ENCODE measurements around the gene FOXI2.

GRCh38 chr10:127736222-127736914 is 617 bp upstream of the FOXI2 start:
- TF ChIP-seq CTCF (IDR thresholded peaks at IDR 0.05): no peak
- no peak for TF ChIP-seq POLR2A (IDR thresholded peaks at IDR 0.05)
